A549 (cell line): ENCODE results near the gene PRSS58.

ENCODE experiments used
- CEBPB ChIP-seq, 2 experiments: fragments of >200 bp in 1 of 2; sonication (Bioruptor Twin) in 1 of 2; formaldehyde crosslinking in 1 of 2; IDR thresholded peaks; 2 replicates each; pipeline ENCODE4 v1.6.1; 2012 to 2016
- CHD4 ChIP-seq: fragments of 200-600 bp; sonication (generic); IDR thresholded peaks from 2 replicates; pipeline ENCODE4 v1.6.1; 2016; ENCODE audit warnings: antibody characterized with exemption, mild to moderate bottlenecking, borderline replicate concordance
- EHMT2 ChIP-seq: fragments of 200-600 bp; sonication (generic); IDR thresholded peaks from 2 replicates; pipeline ENCODE4 v1.6.1; 2016; ENCODE audit warnings: antibody characterized with exemption, low read depth, mild to moderate bottlenecking, moderate library complexity
- EP300 ChIP-seq, 2 experiments: fragments of >200 bp; sonication (Bioruptor Twin); formaldehyde crosslinking; IDR thresholded peaks; 2 replicates in 1 of 2; 3 replicates in 1 of 2; pipeline ENCODE4 v1.6.1; 2016 to 2017
- JUNB ChIP-seq: fragments of >200 bp; sonication (Bioruptor Twin); formaldehyde crosslinking; IDR thresholded peaks from 2 replicates; pipeline ENCODE4 v1.6.1; 2016
- POLR2A ChIP-seq: IDR thresholded peaks from 2 replicates; pipeline ENCODE4 v1.6.1; 2012; ENCODE audit warnings: mild to moderate bottlenecking, low read length
- TF ChIP-seq, protein P1 (sequence below): fragments of >200 bp; sonication (Bioruptor Twin); formaldehyde crosslinking; IDR thresholded peaks from 3 replicates; pipeline ENCODE4 v1.5.1; 2016
- TF ChIP-seq, protein P2 (sequence below): fragments of 200-600 bp; sonication (generic); IDR thresholded peaks from 2 replicates; pipeline ENCODE4 v1.6.1; 2016; ENCODE audit warnings: antibody characterized with exemption, mild to moderate bottlenecking, moderate library complexity
- TF ChIP-seq, protein P3 (sequence below): IDR thresholded peaks from 2 replicates; pipeline ENCODE4 v1.6.1; 2012

DNA sequence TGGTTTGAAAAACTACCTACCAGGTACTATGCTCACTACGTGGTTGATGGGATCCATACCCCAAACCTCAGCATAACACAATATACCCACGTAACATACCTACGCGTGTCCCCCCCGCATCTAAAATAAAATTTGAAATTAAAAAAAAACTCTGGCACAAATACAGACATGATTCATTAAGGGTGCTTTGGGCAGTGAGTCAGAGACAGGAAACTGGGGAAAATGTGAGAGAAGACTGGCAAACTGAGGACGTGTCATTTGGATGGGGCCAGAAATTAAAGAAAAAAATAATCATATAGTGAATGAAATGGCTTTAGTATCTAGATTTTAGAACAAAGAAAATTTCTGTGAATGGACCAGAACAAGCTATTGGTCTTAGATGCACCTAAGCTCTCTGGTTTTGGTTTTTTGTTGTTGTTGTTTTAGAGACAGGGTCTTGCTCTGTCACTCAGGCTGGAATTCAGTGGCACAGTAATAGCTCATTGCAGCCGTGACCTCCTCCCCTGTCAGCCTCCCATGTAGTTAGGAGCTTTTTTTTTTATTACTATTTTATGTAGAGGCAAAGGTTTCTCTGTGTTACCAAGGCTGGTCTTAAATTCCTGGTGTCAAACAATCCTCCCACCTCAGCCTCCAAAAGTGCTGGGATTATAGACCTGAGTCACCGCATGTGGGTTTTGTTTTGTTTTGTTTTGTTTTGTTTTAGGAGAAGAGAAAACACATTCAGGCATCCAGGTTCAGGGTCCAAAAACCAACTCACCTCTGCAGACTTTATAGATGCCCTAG is 5.9 kb upstream of the PRSS58 start:
- TF ChIP-seq, protein P1, sequence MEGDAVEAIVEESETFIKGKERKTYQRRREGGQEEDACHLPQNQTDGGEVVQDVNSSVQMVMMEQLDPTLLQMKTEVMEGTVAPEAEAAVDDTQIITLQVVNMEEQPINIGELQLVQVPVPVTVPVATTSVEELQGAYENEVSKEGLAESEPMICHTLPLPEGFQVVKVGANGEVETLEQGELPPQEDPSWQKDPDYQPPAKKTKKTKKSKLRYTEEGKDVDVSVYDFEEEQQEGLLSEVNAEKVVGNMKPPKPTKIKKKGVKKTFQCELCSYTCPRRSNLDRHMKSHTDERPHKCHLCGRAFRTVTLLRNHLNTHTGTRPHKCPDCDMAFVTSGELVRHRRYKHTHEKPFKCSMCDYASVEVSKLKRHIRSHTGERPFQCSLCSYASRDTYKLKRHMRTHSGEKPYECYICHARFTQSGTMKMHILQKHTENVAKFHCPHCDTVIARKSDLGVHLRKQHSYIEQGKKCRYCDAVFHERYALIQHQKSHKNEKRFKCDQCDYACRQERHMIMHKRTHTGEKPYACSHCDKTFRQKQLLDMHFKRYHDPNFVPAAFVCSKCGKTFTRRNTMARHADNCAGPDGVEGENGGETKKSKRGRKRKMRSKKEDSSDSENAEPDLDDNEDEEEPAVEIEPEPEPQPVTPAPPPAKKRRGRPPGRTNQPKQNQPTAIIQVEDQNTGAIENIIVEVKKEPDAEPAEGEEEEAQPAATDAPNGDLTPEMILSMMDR, result no peak
- TF ChIP-seq EP300 (IDR thresholded peaks at IDR 0.05) (no peak), POLR2A (no peak), EHMT2 (no peak), JUNB (no peak), CHD4 (no peak), CEBPB (IDR thresholded peaks at IDR 0.05) (no peak)
- TF ChIP-seq, protein P2, sequence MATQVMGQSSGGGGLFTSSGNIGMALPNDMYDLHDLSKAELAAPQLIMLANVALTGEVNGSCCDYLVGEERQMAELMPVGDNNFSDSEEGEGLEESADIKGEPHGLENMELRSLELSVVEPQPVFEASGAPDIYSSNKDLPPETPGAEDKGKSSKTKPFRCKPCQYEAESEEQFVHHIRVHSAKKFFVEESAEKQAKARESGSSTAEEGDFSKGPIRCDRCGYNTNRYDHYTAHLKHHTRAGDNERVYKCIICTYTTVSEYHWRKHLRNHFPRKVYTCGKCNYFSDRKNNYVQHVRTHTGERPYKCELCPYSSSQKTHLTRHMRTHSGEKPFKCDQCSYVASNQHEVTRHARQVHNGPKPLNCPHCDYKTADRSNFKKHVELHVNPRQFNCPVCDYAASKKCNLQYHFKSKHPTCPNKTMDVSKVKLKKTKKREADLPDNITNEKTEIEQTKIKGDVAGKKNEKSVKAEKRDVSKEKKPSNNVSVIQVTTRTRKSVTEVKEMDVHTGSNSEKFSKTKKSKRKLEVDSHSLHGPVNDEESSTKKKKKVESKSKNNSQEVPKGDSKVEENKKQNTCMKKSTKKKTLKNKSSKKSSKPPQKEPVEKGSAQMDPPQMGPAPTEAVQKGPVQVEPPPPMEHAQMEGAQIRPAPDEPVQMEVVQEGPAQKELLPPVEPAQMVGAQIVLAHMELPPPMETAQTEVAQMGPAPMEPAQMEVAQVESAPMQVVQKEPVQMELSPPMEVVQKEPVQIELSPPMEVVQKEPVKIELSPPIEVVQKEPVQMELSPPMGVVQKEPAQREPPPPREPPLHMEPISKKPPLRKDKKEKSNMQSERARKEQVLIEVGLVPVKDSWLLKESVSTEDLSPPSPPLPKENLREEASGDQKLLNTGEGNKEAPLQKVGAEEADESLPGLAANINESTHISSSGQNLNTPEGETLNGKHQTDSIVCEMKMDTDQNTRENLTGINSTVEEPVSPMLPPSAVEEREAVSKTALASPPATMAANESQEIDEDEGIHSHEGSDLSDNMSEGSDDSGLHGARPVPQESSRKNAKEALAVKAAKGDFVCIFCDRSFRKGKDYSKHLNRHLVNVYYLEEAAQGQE, result no peak
- TF ChIP-seq, protein P3, sequence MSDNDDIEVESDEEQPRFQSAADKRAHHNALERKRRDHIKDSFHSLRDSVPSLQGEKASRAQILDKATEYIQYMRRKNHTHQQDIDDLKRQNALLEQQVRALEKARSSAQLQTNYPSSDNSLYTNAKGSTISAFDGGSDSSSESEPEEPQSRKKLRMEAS, result no peak
